Stimulated activated CD4-positive, alpha-beta T cell treated with anti-CD3 and anti-CD28 coated beads, Interleukin-1b, Interleukin-23, amount 100 ng/mL, for 4 hours (primary cell): ENCODE measurements around the gene ARHGAP44.

Experiments used
- DNase-seq, 2 donors: peaks; one replicate each; pipeline ENCODE4 v3.0.0-alpha.2; 2020; ENCODE audit warnings: low read depth in 2 of 2

The ARHGAP44 gene

GRCh38 chr17:12995106-12995895, 206.0 kb downstream of the ARHGAP44 start:
- no peak for DNase-seq

- no peak for DNase-seq
Observed at GRCh38 chr17:12995896-12996295, 206.6 kb downstream of the ARHGAP44 start.

GRCh38 chr17:12996357-12996756, 207.1 kb downstream of the ARHGAP44 start:
- DNase-seq: no peak

GRCh38 chr17:12996941-12997340, 207.6 kb downstream of the ARHGAP44 start:
- no peak for DNase-seq

GRCh38 chr17:12998461-12998860, 209.2 kb downstream of the ARHGAP44 start:
- DNase-seq: no peak

- DNase-seq: no peak
Observed at GRCh38 chr17:12998874-12999273, 209.6 kb downstream of the ARHGAP44 start.

- no peak for DNase-seq
Observed at GRCh38 chr17:13000561-13000960, 211.3 kb downstream of the ARHGAP44 start.

GRCh38 chr17:13001991-13002615, 212.8 kb downstream of the ARHGAP44 start:
- DNase-seq: no peak

GRCh38 chr17:13002761-13003453, 213.6 kb downstream of the ARHGAP44 start:
- DNase-seq: peak; percentile 28 to 39

GRCh38 chr17:13003454-13003851, 214.2 kb downstream of the ARHGAP44 start:
- DNase-seq: no peak

- DNase-seq: no peak
Observed at GRCh38 chr17:13003927-13004326, 214.6 kb downstream of the ARHGAP44 start.

GRCh38 chr17:13004336-13004735, 215.0 kb downstream of the ARHGAP44 start:
- no peak for DNase-seq

GRCh38 chr17:13005530-13005929, 216.2 kb downstream of the ARHGAP44 start:
- no peak for DNase-seq

GRCh38 chr17:13008461-13008860, 219.2 kb downstream of the ARHGAP44 start:
- DNase-seq: no peak

- DNase-seq: no peak
Observed at GRCh38 chr17:13010959-13011358, 221.7 kb downstream of the ARHGAP44 start.

GRCh38 chr17:13014801-13015200, 225.5 kb downstream of the ARHGAP44 start:
- no peak for DNase-seq

- DNase-seq: no peak
Observed at GRCh38 chr17:13016881-13017654, 227.8 kb downstream of the ARHGAP44 start.

- peak; percentile 92 to 95 for DNase-seq
Observed at GRCh38 chr17:13017655-13018459, 228.6 kb downstream of the ARHGAP44 start, which contains the start of gene ELAC2. Gene ELAC2, minus strand, starts transcription at chr17:13018027. Its CDS starts 80 bp downstream, at chr17:13017947.

- DNase-seq: no peak
Observed at GRCh38 chr17:13024016-13024415, 234.7 kb downstream of the ARHGAP44 start.

GRCh38 chr17:13024526-13025257, 235.4 kb downstream of the ARHGAP44 start:
- peak; percentile 46 to 55 for DNase-seq
